ENCODE data around the gene LRMDA. TPM values are rescaled to one million over a fixed set of nuclear protein-coding genes. Genes with fewer than 3 reads are reported as not detected.
"Not testable (repeated sequence)": the region's sequence is repeated elsewhere in the genome, so short reads cannot be mapped to it uniquely, and the experiment has no call there.

LRMDA gene
- total RNA-seq, 2 experiments from 2014 or later = not detected

GRCh38 chr10:75754096-75754831 is 322.8 kb downstream of the LRMDA start:
- Mint-ChIP-seq H3K27ac (no peak overlapping the region), H3K36me3 (ENCODE audit: low read depth) (no peaks in the 10 kb centered on the region), H3K9me3 (no peaks in the 10 kb centered on the region), H3K4me1 (ENCODE audit: low read depth) (no peaks in the 10 kb centered on the region), H3K27me3 (ENCODE audit: low read depth) (peaks cover 2% of the 10 kb centered on the region), H3K4me3 (no peak overlapping the region)
- intact Hi-C loops (cut with micrococcal nuclease) = no loop called here
- CTCF ChIA-PET = no interaction called here
- DNase-seq = no peak

- Mint-ChIP-seq H3K36me3 (ENCODE audit: low read depth) (no peaks in the 10 kb centered on the region), H3K4me3 (no peak overlapping the region), H3K27me3 (ENCODE audit: low read depth) (peaks cover 2% of the 10 kb centered on the region), H3K27ac (no peak overlapping the region), H3K4me1 (ENCODE audit: low read depth) (no peaks in the 10 kb centered on the region), H3K9me3 (no peaks in the 10 kb centered on the region)
- CTCF ChIA-PET = no interaction called here
- intact Hi-C loops (cut with micrococcal nuclease) = no loop called here
- DNase-seq = no peak
Observed at GRCh38 chr10:75755528-75755927, 324.1 kb downstream of the LRMDA start.

GRCh38 chr10:75761289-75761688 is 329.9 kb downstream of the LRMDA start:
- no peaks in the 10 kb centered on the region for H3K9me3 Mint-ChIP-seq
- DNase-seq = no peak
- no peak overlapping the region for H3K4me3 Mint-ChIP-seq
- H3K36me3 Mint-ChIP-seq (ENCODE audit: low read depth) = no peaks in the 10 kb centered on the region
- CTCF ChIA-PET = no interaction called here
- H3K4me1 Mint-ChIP-seq (ENCODE audit: low read depth) = no peaks in the 10 kb centered on the region
- no peak overlapping the region for H3K27ac Mint-ChIP-seq
- peaks cover 2% of the 10 kb centered on the region for H3K27me3 Mint-ChIP-seq (ENCODE audit: low read depth)
- intact Hi-C loops (cut with micrococcal nuclease) = no loop called here

- H3K9me3 Mint-ChIP-seq = no peaks in the 10 kb centered on the region
- CTCF ChIA-PET = no interaction called here
- H3K36me3 Mint-ChIP-seq (ENCODE audit: low read depth) = no peaks in the 10 kb centered on the region
- DNase-seq = no peak
- no peaks in the 10 kb centered on the region for H3K4me1 Mint-ChIP-seq (ENCODE audit: low read depth)
- H3K27me3 Mint-ChIP-seq (ENCODE audit: low read depth) = peaks cover 4% of the 10 kb centered on the region
- intact Hi-C loops (cut with micrococcal nuclease) = no loop called here
- H3K27ac Mint-ChIP-seq = no peak overlapping the region
- H3K4me3 Mint-ChIP-seq = no peak overlapping the region
Observed at GRCh38 chr10:75762431-75762802, 331.0 kb downstream of the LRMDA start.

DNA sequence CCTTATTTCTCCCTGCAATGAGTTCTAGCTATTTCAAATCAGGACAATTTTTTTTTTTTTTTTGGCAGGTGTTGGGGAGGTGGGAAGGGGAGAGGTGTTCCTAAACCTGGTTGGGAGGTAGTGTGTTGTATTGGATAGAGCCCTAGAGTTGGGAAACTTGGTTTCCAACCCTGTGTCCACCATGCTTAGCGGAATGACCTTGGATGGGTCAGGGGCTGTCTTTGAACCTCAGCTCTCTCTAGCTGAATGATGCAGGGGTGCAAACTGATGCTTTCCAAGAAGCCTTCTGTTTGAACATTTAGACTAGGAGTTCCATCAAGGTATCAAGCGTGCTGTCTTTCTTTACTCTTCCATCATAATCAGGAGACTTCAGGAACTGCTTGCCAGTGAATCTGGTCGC is 332.2 kb downstream of the LRMDA start:
- H3K9me3 Mint-ChIP-seq = no peaks in the 10 kb centered on the region
- H3K36me3 Mint-ChIP-seq (ENCODE audit: low read depth) = no peaks in the 10 kb centered on the region
- CTCF ChIA-PET = interaction anchor here (0.6 kb wide), 1 partner anchor 318 kb away, joined by 4 read pairs; no protein-coding TSS in a partner anchor
- H3K27ac Mint-ChIP-seq = no peak overlapping the region
- DNase-seq = no peak
- no peaks in the 10 kb centered on the region for H3K4me1 Mint-ChIP-seq (ENCODE audit: low read depth)
- intact Hi-C loops (cut with micrococcal nuclease) = no loop called here
- no peak overlapping the region for H3K4me3 Mint-ChIP-seq
- H3K27me3 Mint-ChIP-seq (ENCODE audit: low read depth) = peaks cover 3% of the 10 kb centered on the region

GRCh38 chr10:75764974-75765788 is 333.8 kb downstream of the LRMDA start:
- no peak for DNase-seq
- intact Hi-C loops (cut with micrococcal nuclease) = no loop called here
- CTCF ChIA-PET = no interaction called here
- Mint-ChIP-seq H3K4me1 (ENCODE audit: low read depth) (no peaks in the 10 kb centered on the region), H3K36me3 (ENCODE audit: low read depth) (no peaks in the 10 kb centered on the region), H3K4me3 (no peak overlapping the region), H3K9me3 (no peaks in the 10 kb centered on the region), H3K27ac (no peak overlapping the region), H3K27me3 (ENCODE audit: low read depth) (peaks cover 3% of the 10 kb centered on the region)

- no peak overlapping the region for H3K27ac Mint-ChIP-seq
- H3K36me3 Mint-ChIP-seq (ENCODE audit: low read depth) = no peaks in the 10 kb centered on the region
- no peak for DNase-seq
- H3K27me3 Mint-ChIP-seq (ENCODE audit: low read depth) = peaks cover 3% of the 10 kb centered on the region
- H3K4me1 Mint-ChIP-seq (ENCODE audit: low read depth) = no peaks in the 10 kb centered on the region
- CTCF ChIA-PET = no interaction called here
- no peak overlapping the region for H3K4me3 Mint-ChIP-seq
- intact Hi-C loops (cut with micrococcal nuclease) = no loop called here
- no peaks in the 10 kb centered on the region for H3K9me3 Mint-ChIP-seq
Observed at GRCh38 chr10:75765789-75766096, 334.3 kb downstream of the LRMDA start.

DNA sequence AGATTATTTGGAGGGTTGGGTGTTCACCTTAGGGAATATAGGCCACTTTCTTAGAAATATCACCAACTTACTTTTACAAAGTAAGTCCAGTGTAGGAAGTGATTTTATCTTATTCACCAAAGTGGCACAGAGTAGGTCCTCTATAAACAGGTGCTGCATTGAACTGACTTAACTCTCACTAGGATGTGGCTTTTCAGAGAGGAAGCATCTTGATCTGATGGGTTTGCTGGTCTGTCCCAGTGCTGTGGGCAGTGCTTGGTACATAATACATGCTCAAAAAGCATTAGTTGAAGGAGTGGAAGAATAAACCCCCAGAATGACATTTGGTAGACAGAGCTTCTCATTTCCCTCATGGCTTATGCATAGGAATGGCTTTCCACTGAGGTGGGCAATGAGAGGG is 334.7 kb downstream of the LRMDA start:
- Mint-ChIP-seq H3K4me3 (no peak overlapping the region), H3K4me1 (ENCODE audit: low read depth) (no peaks in the 10 kb centered on the region), H3K27me3 (ENCODE audit: low read depth) (peaks cover 3% of the 10 kb centered on the region), H3K36me3 (ENCODE audit: low read depth) (no peaks in the 10 kb centered on the region), H3K9me3 (no peaks in the 10 kb centered on the region), H3K27ac (no peak overlapping the region)
- intact Hi-C loops (cut with micrococcal nuclease) = no loop called here
- no peak for DNase-seq
- CTCF ChIA-PET = no interaction called here

DNA sequence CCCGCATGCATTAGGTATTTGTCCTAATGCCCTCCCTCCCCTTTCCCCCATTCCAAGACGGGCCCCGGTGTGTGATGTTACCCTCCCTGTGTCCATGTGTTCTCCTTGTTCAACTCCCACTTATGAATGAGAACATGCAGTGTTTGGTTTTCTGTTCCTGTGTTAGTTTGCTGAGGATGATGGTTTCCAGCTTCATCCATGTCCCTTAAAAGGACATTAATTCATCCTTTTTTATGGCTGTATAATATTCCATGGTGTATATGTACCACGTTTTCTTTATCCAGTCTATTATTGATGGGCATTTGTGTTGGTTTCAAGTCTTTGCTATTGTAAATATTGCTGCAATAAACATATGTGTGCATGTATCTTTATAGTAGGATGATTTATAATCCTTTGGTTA is 335.3 kb downstream of the LRMDA start:
- DNase-seq; H3K9me3 Mint-ChIP-seq; H3K4me3 Mint-ChIP-seq; CTCF ChIA-PET; H3K4me1 Mint-ChIP-seq (ENCODE audit: low read depth); H3K27ac Mint-ChIP-seq; intact Hi-C loops (cut with micrococcal nuclease); H3K27me3 Mint-ChIP-seq (ENCODE audit: low read depth); H3K36me3 Mint-ChIP-seq (ENCODE audit: low read depth): not testable (repeated sequence)

GRCh38 chr10:75770626-75771081 is 339.2 kb downstream of the LRMDA start:
- DNase-seq = no peak
- CTCF ChIA-PET = no interaction called here
- H3K36me3 Mint-ChIP-seq (ENCODE audit: low read depth) = no peaks in the 10 kb centered on the region
- H3K27me3 Mint-ChIP-seq (ENCODE audit: low read depth) = peaks cover 3% of the 10 kb centered on the region
- intact Hi-C loops (cut with micrococcal nuclease) = no loop called here
- no peak overlapping the region for H3K27ac Mint-ChIP-seq
- H3K4me1 Mint-ChIP-seq (ENCODE audit: low read depth) = peaks cover 13% of the 10 kb centered on the region
- no peak overlapping the region for H3K4me3 Mint-ChIP-seq
- H3K9me3 Mint-ChIP-seq = no peaks in the 10 kb centered on the region

- no peaks in the 10 kb centered on the region for H3K9me3 Mint-ChIP-seq
- CTCF ChIA-PET = no interaction called here
- H3K27ac Mint-ChIP-seq = no peak overlapping the region
- H3K36me3 Mint-ChIP-seq (ENCODE audit: low read depth) = no peaks in the 10 kb centered on the region
- no peak for DNase-seq
- no peak overlapping the region for H3K4me3 Mint-ChIP-seq
- H3K27me3 Mint-ChIP-seq (ENCODE audit: low read depth) = peaks cover 3% of the 10 kb centered on the region
- H3K4me1 Mint-ChIP-seq (ENCODE audit: low read depth) = peaks cover 13% of the 10 kb centered on the region
- intact Hi-C loops (cut with micrococcal nuclease) = no loop called here
Observed at GRCh38 chr10:75771606-75772005, 340.2 kb downstream of the LRMDA start.

GRCh38 chr10:75772153-75772887 is 340.9 kb downstream of the LRMDA start:
- H3K36me3 Mint-ChIP-seq (ENCODE audit: low read depth) = no peaks in the 10 kb centered on the region
- H3K27ac Mint-ChIP-seq = no peak overlapping the region
- intact Hi-C loops (cut with micrococcal nuclease) = no loop called here
- CTCF ChIA-PET = interaction anchor here (0.6 kb wide), 1 partner anchor 734 kb away, joined by 3 read pairs; no protein-coding TSS in a partner anchor
- peak overlapping the region; percentile 32 for H3K4me3 Mint-ChIP-seq
- H3K4me1 Mint-ChIP-seq (ENCODE audit: low read depth) = peaks cover 13% of the 10 kb centered on the region
- H3K9me3 Mint-ChIP-seq = no peaks in the 10 kb centered on the region
- DNase-seq = no peak
- no peaks in the 10 kb centered on the region for H3K27me3 Mint-ChIP-seq (ENCODE audit: low read depth)

Measured in activated naive CD4-positive, alpha-beta T cell treated with anti-CD3 and anti-CD28 coated beads for 36 hours (primary cell).